Upper lobe of left lung (tissue), 6 donors: ENCODE data around the gene EMC8. TPM values are rescaled to one million over a fixed set of nuclear protein-coding genes. Genes with fewer than 3 reads are reported as not detected.

Source experiments
- ATAC-seq, 2 donors: fragments of 200-7000 bp; cut with Tn5 transposase; one replicate each; pipeline ENCODE4 v1.9.1; 2022; ENCODE audit warnings: mild to moderate bottlenecking in 2 of 2, moderate library complexity in 2 of 2; ENCODE audit not compliant: low FRiP score in 2 of 2
- DNase-seq, 2 donors: peaks; one replicate each; pipeline ENCODE4 v3.0.0-alpha.2; 2019 to 2020
- H3K27ac ChIP-seq, 4 donors: fragments of 200-600 bp; sonication (generic); one replicate each; pipeline ENCODE4 v1.5.1; 2016 to 2019
- H3K27me3 ChIP-seq, 4 donors: fragments of 200-600 bp; sonication (generic); one replicate each; pipeline ENCODE4 v1.5.1; 2017 to 2019
- H3K36me3 ChIP-seq, 4 donors: fragments of 200-600 bp; sonication (generic); one replicate each; pipeline ENCODE4 v1.5.1; 2016 to 2019
- H3K4me1 ChIP-seq, 4 donors: fragments of 200-600 bp; sonication (generic); one replicate each; pipeline ENCODE4 v1.5.1; 2018 to 2019
- H3K4me3 ChIP-seq, 4 donors: fragments of 200-600 bp; sonication (generic); one replicate each; pipeline ENCODE4 v1.5.1; 2017 to 2019; ENCODE audit warnings: mild to moderate bottlenecking in 2 of 4, moderate library complexity in 1 of 4
- H3K9me3 ChIP-seq, 4 donors: fragments of 200-600 bp; sonication (generic); one replicate each; pipeline ENCODE4 v1.5.1; 2018 to 2019
- EP300 ChIP-seq, 4 donors: sonication (generic); formaldehyde crosslinking; IDR thresholded peaks; one replicate each; pipeline ENCODE4 v1.5.1; 2017; ENCODE audit warnings: antibody characterized with exemption in 4 of 4, control low read depth in 2 of 4
- POLR2A ChIP-seq, 4 donors: fragments of 450-650 bp; IDR thresholded peaks; one replicate each; pipeline ENCODE4 v1.5.1; 2016 to 2017; ENCODE audit warnings: antibody characterized with exemption in 4 of 4, mild to moderate bottlenecking in 2 of 4
- POLR2AphosphoS5 ChIP-seq, 2 donors: sonication (generic); formaldehyde crosslinking; IDR thresholded peaks; one replicate each; pipeline ENCODE4 v1.5.1; 2017; ENCODE audit warnings: antibody characterized with exemption in 2 of 2
- WGBS, 2 donors: methylation state at CpG; one replicate each; pipeline ENCODE4 v1.1.5; 2017 to 2018; 5-methylcytosine and 5-hydroxymethylcytosine counted together
- total RNA-seq, 6 donors: library from RNA; depleted of rRNA in 4 of 6; stranded (reverse); fragments of >200 nt in 4 of 6; gene quantifications; one replicate each; pipeline versions ENCODE4 v1.1.0 to v1.2.1, GENCODE V29; 2016 to 2021
- TF ChIP-seq, protein P1 (sequence below), 6 experiments: fragments of 450-650 bp in 4 of 6; fragments of 200-600 bp in 2 of 6; sonication (generic) in 2 of 6; IDR thresholded peaks; one replicate each; pipeline ENCODE4 v1.5.1; 2016 to 2019; ENCODE audit warnings: antibody characterized with exemption in 6 of 6
- donor health status: DM: no; HTN: no; CAD: no; lungs with moderate emphysema.
- donor health status: DM: no; HTN: yes; CAD: no; lungs with severe emphysema.

The EMC8 gene
- total RNA-seq, 6 donors from 2014 or later, result 15.8 to 39.8 (median 25.6) TPM

DNA sequence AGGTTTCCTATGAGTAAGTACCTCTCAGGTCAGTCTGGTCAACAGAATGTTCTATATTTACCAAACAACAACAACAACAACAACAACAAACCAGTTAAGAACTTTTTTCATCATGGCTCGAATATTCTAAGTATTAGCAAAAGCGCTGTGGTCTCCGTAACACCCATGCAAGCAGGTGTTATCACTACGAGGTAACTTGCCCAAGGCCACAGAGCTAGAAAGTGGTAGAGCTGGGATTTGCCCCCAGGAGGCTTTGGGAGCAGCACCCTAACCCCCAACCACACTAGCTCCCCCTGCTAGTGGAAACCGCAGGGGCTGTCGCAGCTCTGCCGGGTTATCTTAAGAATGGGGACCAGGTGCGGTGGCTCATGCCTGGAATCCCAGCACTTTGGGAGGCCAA lies 24.5 kb downstream of the EMC8 start:
- no peak for ATAC-seq
- Histone ChIP-seq H3K27me3 (no peaks in the 10 kb centered on the region), H3K4me1 (no peaks in the 10 kb centered on the region), H3K9me3 (no peaks in the 10 kb centered on the region), H3K4me3 (no peak overlapping the region), H3K36me3 (peaks cover 9 to 48% (median 22%) of the 10 kb centered on the region in 4 donors), H3K27ac (no peak overlapping the region)
- no peak for DNase-seq
- TF ChIP-seq, protein P1, sequence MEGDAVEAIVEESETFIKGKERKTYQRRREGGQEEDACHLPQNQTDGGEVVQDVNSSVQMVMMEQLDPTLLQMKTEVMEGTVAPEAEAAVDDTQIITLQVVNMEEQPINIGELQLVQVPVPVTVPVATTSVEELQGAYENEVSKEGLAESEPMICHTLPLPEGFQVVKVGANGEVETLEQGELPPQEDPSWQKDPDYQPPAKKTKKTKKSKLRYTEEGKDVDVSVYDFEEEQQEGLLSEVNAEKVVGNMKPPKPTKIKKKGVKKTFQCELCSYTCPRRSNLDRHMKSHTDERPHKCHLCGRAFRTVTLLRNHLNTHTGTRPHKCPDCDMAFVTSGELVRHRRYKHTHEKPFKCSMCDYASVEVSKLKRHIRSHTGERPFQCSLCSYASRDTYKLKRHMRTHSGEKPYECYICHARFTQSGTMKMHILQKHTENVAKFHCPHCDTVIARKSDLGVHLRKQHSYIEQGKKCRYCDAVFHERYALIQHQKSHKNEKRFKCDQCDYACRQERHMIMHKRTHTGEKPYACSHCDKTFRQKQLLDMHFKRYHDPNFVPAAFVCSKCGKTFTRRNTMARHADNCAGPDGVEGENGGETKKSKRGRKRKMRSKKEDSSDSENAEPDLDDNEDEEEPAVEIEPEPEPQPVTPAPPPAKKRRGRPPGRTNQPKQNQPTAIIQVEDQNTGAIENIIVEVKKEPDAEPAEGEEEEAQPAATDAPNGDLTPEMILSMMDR (IDR thresholded peaks at IDR 0.05), result no peak
- TF ChIP-seq POLR2A (IDR thresholded peaks at IDR 0.05) (no peak), POLR2AphosphoS5 (IDR thresholded peaks at IDR 0.05) (no peak), EP300 (IDR thresholded peaks at IDR 0.05) (no peak)
- 85 to 98% methylated on average over 7 to 8 of the region's 8 CpGs for WGBS, 2 donors

DNA sequence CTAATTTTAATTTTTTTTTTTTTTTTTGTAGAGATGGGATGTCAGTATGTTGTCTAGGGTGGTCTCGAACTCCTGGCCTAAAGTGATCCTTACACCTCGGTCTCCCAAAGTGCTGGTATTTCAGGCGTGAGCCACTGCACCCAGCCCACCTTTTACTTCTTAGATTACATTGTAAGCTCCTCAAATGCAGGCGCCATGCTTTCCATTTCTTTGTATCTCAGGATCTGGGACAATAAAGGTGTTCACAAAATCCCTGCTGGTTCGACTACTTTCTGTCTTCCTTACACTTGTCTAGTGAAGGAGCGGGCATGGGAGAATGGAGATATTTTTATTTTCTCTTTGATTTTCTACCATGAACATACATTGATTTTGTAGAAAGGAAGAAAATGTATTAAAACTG lies 25.2 kb downstream of the EMC8 start:
- no peaks in the 10 kb centered on the region for H3K27me3 ChIP-seq
- no peak overlapping the region for H3K27ac ChIP-seq
- ATAC-seq (no peak), DNase-seq (no peak)
- no peaks in the 10 kb centered on the region for H3K9me3 ChIP-seq
- TF ChIP-seq POLR2A (IDR thresholded peaks at IDR 0.05), result no peak
- TF ChIP-seq, protein P1 (IDR thresholded peaks at IDR 0.05), result no peak
- no peak for TF ChIP-seq POLR2AphosphoS5 (IDR thresholded peaks at IDR 0.05)
- no peak for TF ChIP-seq EP300 (IDR thresholded peaks at IDR 0.05)
- no peak overlapping the region for H3K4me3 ChIP-seq
- 75 to 79% methylated on average over 6 of the region's 6 CpGs for WGBS, 2 donors
- no peaks in the 10 kb centered on the region for H3K4me1 ChIP-seq
- peaks cover 5 to 41% (median 16%) of the 10 kb centered on the region in 4 donors for H3K36me3 ChIP-seq

DNA sequence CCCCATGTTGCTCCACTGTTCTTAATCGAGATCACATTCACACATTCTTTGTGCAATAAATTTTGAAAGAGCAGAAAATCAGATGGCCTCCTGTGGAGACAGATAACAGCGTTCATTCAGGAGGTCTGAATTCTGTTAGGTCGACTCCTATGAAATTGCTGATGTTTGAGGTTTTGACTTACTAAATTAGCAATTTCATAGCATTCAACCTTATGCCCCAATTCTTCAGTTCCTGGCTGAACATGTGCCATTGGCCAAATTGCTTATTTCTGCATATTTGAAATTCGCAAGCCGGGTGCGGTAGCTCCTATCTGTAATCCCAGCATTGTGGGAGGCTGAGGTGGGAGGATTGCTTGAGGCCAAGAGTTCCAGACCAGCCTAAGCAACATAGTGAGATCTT lies 26.3 kb downstream of the EMC8 start:
- Histone ChIP-seq H3K27ac (no peak overlapping the region), H3K27me3 (no peaks in the 10 kb centered on the region), H3K4me3 (no peak overlapping the region), H3K9me3 (no peaks in the 10 kb centered on the region), H3K4me1 (no peaks in the 10 kb centered on the region), H3K36me3 (peaks cover 0 to 30% (median 5%) of the 10 kb centered on the region in 4 donors)
- no peak for ATAC-seq
- no peak for TF ChIP-seq POLR2A (IDR thresholded peaks at IDR 0.05)
- no peak for TF ChIP-seq EP300 (IDR thresholded peaks at IDR 0.05)
- TF ChIP-seq, protein P1 (IDR thresholded peaks at IDR 0.05), result no peak
- no peak for TF ChIP-seq POLR2AphosphoS5 (IDR thresholded peaks at IDR 0.05)
- WGBS, 2 donors, result 94 to 96% methylated on average over 6 of the region's 6 CpGs
- DNase-seq, result no peak

DNA sequence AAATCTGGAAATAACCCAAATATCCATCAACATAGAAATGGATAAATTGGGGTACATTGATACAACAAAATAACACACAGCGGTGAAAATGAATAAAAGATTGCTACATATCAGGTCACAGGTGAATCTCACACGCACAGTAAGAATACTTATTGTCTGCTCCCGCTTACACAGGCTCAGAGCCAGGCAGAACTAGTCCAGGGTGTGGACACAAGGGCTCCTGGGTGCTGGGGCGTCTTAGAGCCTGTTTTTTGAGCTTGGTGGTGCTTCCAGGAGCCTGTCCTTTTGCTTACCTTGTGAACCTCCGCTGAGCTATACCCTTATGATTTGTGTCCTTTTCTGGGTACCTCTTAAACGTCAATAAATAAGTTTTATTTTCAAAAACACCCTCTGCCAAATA lies 28.6 kb downstream of the EMC8 start:
- ATAC-seq, result no peak
- TF ChIP-seq POLR2AphosphoS5 (IDR thresholded peaks at IDR 0.05), result no peak
- no peak for TF ChIP-seq EP300 (IDR thresholded peaks at IDR 0.05)
- TF ChIP-seq, protein P1 (IDR thresholded peaks at IDR 0.05), result no peak
- no peak for TF ChIP-seq POLR2A (IDR thresholded peaks at IDR 0.05)
- 90 to 95% methylated on average over 6 of the region's 6 CpGs for WGBS, 2 donors

DNA sequence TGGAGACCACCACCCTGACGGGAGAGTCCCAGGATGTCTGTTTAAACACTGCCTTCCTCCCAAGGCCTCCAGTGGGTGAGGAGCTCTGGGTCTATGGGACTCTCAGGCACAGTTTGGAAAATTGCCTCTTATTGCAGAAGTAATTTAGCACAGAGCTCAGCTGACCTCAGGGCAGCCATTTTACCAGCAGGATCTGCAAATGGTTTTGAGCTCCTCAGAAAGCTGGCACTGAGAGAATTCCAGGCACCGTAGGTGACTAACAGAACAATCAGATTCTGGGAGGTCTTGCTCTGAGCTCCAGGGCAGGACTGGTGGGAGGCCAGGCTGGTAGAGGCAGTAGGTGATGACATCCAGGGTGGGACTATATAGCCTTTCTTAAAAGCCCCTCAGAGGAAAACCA lies 31.1 kb downstream of the EMC8 start:
- ATAC-seq (no peak), DNase-seq (no peak)
- 51 to 76% methylated on average over 2 of the region's 2 CpGs for WGBS, 2 donors
- Histone ChIP-seq H3K27ac (no peak overlapping the region), H3K4me3 (no peak overlapping the region), H3K27me3 (no peaks in the 10 kb centered on the region), H3K4me1 (no peaks in the 10 kb centered on the region), H3K9me3 (no peaks in the 10 kb centered on the region), H3K36me3 (no peaks in the 10 kb centered on the region)
- TF ChIP-seq, protein P1 (IDR thresholded peaks at IDR 0.05), result no peak
- no peak for TF ChIP-seq EP300 (IDR thresholded peaks at IDR 0.05)

More for the DNA sequence above, 28.6 kb downstream of the EMC8 start:
- Histone ChIP-seq H3K4me3 (no peak overlapping the region), H3K9me3 (no peaks in the 10 kb centered on the region), H3K27me3 (no peaks in the 10 kb centered on the region), H3K27ac (no peak overlapping the region), H3K4me1 (no peaks in the 10 kb centered on the region), H3K36me3 (peaks cover 0 to 9% (median 0%) of the 10 kb centered on the region in 4 donors)
- no peak for DNase-seq
